Measurements from ENCODE around the gene TXNL4B. TPM values are rescaled to one million over a fixed set of nuclear protein-coding genes. Genes with fewer than 3 reads are reported as not detected.
"Not testable (repeated sequence)": the region's sequence is repeated elsewhere in the genome, so short reads cannot be mapped to it uniquely, and the experiment has no call there.

Gene TXNL4B
- total RNA-seq, 1 donor from 2014 or later: 7.5 TPM

GRCh38 chr16:72073560-72074230, 19.7 kb downstream of the TXNL4B start:
- DNase-seq (ENCODE audit: low read depth in 2 of 2): no peak

DNA sequence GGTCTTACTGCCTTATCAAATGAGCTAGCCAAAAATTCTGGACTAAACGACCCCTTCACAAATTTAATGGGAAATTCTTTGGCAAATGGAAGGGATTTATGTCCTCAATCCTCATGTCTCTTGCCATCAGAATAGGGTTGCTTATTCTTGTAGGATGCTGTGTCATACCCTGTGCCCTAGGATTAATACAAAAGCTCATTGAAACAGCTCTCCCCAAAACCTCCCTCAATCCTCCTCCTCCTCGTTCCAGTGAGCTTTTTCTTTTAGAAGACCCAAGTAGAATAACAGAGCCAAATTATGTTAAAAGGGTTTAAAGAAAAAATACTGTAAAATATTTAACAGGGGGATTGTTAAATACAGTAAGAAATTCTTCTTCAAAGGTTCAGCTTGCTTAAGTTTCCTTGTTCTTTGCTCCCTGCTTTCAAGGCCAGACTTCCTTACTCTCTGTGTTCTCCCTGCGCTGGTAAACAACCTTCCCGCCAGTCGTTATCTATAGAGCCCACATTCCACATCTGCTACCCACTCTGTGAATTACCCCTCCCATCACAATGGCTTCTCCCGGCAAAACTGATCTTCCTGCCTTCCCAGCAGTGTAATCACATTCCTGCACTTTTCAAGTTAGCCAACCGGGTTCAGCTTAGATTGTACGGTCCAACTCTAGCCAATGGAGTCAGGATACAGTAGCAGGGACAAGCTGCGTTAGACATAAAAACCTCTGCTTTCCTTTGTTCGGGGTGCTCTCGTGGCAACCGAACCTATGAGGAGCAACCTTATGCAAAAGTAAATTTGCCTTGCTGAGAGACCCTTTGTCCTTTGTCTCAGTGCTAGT, 20.7 kb downstream of the TXNL4B start:
- no peak for DNase-seq (ENCODE audit: low read depth in 2 of 2)

- no peak for DNase-seq (ENCODE audit: low read depth in 2 of 2)
Measured at GRCh38 chr16:72068930-72069329, 24.5 kb downstream of the TXNL4B start.

DNA sequence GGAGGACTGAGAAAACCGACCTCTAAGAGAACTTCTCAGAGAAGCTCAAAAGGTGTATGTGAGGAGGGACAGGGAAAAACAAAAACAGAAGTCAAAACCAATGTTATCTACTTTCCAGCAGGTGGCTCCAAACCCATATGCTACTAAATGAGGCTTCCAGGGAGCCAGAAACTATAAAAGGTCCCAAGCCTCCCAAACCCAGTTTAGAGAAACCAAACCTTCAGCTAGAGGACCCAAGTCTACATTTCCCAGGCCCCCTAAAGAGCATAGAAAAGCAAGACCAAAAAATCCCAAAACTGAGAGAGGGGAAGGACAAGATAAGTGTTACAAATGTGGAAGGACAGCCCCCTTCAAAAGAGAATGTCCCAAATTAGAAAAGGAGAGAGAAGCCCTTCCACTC, 26.7 kb downstream of the TXNL4B start:
- peak; percentile 46 to 69 for DNase-seq (ENCODE audit: low read depth in 2 of 2)

DNA sequence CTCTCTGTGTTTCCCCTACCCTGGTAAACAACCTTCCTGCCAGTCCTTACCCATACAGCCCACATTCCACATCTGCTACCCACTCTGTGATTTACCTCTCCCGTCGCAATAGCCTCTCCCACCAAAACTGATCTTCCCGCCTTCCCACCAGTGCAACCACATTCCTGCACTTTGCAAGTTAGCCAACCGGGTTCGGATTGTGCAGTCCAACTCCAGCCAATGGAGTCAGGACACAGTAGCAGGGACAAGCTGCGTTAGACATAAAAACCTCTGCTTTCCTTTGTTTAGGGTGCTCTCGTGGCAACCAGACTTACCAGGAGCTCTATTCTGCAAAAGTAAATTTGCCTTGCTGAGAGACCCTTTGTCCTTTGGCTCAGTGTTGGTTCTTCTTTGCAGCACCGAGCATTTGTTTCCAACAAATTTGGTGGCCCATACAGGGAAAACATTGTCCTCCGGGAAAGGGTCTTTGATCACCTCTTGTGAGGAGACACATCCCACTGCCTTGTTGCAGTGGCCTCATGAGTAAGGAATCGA, 29.0 kb downstream of the TXNL4B start:
- no peak for DNase-seq (ENCODE audit: low read depth in 2 of 2)

- DNase-seq (ENCODE audit: low read depth in 2 of 2): no peak
Measured at GRCh38 chr16:72061564-72061963, 31.9 kb downstream of the TXNL4B start.

DNA sequence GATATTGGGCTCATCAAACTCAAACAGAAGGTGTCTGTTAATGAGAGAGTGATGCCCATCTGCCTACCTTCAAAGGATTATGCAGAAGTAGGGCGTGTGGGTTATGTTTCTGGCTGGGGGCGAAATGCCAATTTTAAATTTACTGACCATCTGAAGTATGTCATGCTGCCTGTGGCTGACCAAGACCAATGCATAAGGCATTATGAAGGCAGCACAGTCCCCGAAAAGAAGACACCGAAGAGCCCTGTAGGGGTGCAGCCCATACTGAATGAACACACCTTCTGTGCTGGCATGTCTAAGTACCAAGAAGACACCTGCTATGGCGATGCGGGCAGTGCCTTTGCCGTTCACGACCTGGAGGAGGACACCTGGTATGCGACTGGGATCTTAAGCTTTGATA, 33.0 kb downstream of the TXNL4B start:
- no peak for DNase-seq (ENCODE audit: low read depth in 2 of 2)

DNA sequence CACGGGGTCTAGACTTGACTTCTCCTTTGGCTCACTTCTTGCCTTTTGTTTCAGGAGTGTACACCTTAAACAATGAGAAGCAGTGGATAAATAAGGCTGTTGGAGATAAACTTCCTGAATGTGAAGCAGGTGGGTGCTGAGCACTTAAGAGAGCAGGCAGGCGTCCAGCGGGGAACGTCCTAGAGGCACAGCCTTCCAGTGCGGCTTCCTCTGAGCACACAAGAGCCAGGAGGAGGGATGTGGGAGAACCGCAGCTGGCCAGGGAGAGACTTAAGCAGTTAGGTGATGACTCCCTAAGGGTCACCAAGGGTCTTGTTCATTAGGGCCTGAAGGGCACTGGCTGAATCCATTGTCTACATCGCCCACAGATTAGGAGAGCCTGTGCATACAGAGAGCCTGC, 34.4 kb downstream of the TXNL4B start:
- not testable (repeated sequence) for DNase-seq (ENCODE audit: low read depth in 2 of 2)

DNA sequence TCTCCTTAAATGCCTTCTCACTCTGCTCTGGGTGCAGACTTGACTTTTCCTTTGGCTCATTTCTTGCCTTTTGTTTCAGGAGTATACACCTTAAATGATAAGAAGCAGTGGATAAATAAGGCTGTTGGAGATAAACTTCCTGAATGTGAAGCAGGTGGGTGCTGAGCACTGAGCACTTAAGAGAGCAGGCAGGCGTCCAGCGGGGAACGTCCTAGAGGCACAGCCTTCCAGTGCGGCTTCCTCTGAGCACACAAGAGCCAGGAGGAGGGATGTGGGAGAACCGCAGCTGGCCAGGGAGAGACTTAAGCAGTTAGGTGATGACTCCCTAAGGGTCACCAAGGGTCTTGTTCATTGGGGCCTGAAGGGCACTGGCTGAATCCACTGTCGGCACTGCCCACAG, 36.1 kb downstream of the TXNL4B start:
- not testable (repeated sequence) for DNase-seq (ENCODE audit: low read depth in 2 of 2)

DNA sequence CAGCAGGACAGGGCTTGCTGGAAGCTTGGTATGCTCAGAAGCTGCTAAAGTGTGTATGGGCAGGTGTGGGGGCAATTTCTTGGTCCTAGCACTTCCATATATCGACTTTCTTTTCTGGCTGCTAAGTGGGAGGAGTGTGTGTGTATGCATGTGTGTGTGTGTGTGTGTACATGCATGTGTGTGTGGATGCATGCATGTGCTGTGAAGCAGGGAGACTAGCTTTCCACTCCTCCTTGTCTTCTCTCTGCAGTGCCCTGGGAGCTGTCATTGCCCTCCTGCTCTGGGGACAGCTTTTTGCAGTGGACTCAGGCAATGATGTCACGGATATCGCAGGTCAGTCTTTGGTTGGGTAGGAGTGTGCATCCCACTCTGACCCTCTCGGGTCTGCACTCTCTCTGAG, 37.5 kb downstream of the TXNL4B start:
- DNase-seq (ENCODE audit: low read depth in 2 of 2): no peak

DNA sequence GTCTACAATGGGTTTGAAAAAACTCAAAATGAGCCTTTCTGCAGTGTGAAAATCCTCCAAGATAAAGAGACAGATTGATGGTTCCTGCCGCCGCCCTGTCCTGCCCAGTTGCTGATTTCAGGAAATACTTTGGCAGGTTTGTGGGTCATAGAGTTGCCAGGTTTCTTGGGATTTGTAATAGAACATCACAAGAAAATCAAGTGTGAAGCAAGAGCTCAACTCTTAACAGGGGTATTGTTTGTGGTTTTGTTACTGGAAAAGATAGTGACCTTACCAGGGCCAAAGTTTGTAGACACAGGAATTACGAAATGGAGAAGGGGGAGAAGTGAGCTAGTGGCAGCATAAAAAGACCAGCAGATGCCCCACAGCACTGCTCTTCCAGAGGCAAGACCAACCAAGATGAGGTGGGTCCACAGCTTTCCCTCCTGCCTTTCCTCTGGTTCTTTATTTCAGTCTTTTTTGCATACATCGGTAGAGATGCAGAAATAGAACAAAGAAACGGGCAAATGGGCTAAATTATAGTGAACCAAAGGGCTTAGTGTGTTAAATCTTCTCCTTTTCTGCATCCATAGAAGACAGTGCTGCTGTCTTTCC, 39.1 kb downstream of the TXNL4B start, which contains the start of gene HP:
TSS of gene HP (plus strand) at position 252 of the 594 bp plus-strand sequence. CDS start at position 400, 148 bp downstream.
- DNase-seq (ENCODE audit: low read depth in 2 of 2): not testable (repeated sequence)

DNA sequence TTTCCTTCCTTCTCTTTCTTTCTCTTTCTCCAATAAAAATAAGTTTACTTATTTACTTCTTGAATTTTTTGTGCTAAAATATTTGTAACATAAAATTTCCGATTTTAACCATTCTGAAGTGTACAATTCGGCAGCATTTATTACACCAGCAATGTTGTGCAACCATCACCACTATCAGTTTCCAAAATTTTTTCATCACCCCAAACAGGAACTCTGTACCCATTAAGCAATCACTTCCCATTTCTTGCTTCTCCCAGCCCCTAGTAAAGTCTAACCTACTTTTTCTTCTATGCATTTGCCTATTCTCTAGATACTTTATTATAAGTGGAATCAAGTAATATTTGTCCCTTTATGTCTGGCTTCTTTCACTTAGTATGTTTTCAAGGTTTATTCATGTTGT, 41.6 kb downstream of the TXNL4B start:
- no peak for DNase-seq (ENCODE audit: low read depth in 2 of 2)

GRCh38 chr16:72050769-72051464, 42.5 kb downstream of the TXNL4B start:
- no peak for DNase-seq (ENCODE audit: low read depth in 2 of 2)

DNA sequence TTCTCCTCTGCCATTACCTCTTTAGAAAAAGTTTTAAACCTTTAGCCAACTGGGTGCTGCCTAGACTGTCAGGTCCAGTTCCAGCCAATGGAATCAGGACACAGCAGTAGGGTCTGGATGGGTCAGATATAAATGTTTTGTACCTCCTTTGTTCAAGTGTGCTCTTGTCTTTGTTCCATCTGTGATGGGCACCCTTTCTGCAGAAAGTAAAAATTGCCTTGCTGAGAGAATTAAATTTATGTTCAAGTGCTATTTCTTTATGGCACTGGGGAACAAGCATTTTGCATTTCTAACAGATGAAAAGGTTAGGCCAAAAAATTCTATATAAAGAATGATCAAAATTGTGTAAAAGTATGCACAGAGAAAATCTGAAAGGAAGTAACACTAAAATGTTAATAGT, 44.3 kb downstream of the TXNL4B start:
- DNase-seq (ENCODE audit: low read depth in 2 of 2): no peak

GRCh38 chr16:72044825-72045359, 48.5 kb downstream of the TXNL4B start:
- no peak for DNase-seq (ENCODE audit: low read depth in 2 of 2)

DNA sequence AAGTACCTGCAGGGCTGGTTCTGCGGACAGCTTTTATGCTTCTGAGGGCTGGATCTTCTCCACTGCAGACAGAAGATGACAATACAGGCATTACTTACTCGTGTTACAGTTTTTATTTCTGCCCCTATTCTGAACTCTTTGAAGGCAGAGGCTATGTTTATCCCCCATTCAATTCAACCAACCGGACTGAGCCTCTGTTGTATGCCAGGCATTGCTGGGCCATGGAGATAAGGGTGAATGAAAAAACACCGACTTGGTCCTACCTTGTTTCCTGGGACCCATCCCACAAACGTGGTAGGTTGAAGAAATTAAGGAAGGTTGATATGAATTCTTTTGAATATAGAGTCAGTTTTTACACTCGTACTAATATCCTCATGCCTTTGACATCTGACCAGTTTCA, 49.1 kb downstream of the TXNL4B start:
- DNase-seq (ENCODE audit: low read depth in 2 of 2): no peak

DNA sequence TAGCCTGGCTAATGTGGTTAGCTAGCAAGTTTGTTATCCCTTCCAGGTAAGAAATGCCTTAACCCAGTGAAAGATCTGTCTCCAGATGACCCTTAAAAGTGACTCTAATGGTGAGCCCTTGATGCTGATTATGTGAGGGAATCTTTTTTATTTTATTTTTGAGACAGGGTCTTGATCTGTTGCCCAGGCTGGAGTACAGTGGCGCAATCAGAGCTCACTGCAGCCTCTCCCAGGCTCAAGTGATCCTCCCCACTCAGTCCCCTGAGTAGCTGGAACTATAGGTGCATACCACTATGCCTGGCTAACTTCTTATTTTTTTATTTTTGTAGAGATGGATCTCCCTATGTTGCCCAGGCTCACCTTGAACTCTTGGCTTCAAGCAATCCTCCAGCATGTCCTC, 49.9 kb downstream of the TXNL4B start:
- no peak for DNase-seq (ENCODE audit: low read depth in 2 of 2)

DNA sequence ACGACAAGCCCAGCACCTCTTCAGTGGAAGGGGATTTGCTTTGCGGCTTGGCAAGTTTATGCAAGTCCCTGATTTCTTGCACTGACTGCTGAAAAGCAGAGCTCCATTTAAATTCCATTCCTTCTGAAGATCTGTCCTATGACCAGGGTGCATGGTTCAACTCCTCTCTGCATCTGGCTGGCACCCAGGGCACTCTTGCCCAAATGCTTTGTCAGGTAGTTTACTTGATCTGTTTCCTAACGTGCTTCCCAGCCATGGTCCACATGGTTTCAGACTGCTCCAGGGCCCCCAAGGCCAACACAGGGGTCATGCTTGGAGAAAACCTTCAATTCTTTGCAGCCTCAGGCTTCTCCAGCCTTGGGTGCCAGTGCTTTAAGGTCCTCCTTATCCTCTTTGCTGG, 50.4 kb downstream of the TXNL4B start:
- no peak for DNase-seq (ENCODE audit: low read depth in 2 of 2)

DNA sequence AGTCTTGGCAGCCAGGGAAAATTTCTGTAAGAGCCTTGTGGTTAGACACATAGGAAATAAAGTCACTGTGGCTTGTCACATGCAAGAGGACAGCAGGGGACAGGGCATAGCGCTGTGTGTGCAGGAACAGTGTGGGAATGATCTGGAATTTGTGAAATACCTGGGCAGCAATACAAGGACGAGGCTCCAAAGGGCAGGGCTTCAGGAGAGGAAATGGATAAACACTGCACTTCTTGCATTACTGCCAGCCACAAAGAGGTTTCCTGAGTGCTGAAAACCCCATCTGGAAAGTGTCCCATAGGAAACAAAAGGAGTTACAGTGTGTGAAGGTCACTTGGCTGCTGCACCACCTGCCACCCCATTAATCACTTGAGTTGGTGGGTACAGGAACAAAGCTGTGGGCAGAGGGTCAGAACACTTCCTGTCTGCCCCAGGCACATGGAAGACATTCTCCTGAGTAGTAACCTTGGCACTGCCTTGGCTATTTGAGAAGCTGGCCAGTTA, 51.2 kb downstream of the TXNL4B start:
- DNase-seq (ENCODE audit: low read depth in 2 of 2): peak; percentile 4 to 39

GRCh38 chr16:72036098-72036497, 57.3 kb downstream of the TXNL4B start:
- DNase-seq (ENCODE audit: low read depth in 2 of 2): no peak
